Measurements from ENCODE around the gene NCOA7.

DNA sequence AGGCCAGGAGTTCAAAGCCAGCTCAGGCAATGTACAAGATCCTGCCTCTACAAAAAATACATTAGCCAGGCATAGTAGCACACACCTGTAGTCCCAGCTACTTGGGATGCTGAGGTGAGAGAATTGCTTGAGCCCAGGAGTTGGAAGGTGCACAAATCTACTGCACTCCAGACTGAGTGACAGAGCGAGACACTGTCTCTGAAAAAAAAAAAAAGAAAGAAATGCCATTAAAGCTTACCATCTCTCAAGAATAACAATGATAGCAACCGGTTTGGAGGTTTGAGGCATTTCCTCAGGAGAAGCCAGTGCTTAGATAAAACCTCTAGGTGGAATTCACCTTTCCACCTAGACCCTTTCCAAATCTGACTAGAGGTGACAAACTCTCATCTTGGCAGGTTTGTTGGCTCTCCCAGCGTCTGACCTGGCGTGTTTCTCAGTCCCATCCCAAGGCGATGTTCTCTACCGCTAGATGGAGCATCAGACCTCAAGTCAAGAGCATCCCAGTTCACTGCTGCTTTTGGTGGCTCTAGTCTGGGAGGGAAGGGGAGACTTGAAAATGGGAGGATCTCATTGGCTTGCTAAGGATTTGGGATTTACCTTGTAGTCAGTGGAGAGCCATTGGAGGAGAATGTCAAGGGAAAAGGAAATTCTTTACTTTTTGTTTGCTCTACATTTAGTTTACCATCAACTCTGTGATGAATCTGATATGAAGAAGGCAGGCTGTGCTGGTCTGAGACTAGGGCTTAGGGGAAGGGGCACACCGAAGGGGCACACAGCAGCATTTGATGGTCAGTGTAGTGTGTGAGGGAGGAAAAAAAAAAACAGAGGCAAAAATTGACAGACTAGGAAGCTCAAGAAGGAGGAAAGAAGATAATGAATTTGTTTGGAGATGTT lies 67.9 kb downstream of the NCOA7 start:
- TF ChIP-seq, protein P1, sequence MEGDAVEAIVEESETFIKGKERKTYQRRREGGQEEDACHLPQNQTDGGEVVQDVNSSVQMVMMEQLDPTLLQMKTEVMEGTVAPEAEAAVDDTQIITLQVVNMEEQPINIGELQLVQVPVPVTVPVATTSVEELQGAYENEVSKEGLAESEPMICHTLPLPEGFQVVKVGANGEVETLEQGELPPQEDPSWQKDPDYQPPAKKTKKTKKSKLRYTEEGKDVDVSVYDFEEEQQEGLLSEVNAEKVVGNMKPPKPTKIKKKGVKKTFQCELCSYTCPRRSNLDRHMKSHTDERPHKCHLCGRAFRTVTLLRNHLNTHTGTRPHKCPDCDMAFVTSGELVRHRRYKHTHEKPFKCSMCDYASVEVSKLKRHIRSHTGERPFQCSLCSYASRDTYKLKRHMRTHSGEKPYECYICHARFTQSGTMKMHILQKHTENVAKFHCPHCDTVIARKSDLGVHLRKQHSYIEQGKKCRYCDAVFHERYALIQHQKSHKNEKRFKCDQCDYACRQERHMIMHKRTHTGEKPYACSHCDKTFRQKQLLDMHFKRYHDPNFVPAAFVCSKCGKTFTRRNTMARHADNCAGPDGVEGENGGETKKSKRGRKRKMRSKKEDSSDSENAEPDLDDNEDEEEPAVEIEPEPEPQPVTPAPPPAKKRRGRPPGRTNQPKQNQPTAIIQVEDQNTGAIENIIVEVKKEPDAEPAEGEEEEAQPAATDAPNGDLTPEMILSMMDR (IDR thresholded peaks at IDR 0.05; ENCODE audit: low read length), result peak; percentile 35; the same call in 1 of the 2 replicates
- no peak for TF ChIP-seq EZH2 (IDR thresholded peaks at IDR 0.05; ENCODE audit: borderline replicate concordance, low read length)
